ENCODE results near the gene CC2D1A.

CC2D1A gene

DNA sequence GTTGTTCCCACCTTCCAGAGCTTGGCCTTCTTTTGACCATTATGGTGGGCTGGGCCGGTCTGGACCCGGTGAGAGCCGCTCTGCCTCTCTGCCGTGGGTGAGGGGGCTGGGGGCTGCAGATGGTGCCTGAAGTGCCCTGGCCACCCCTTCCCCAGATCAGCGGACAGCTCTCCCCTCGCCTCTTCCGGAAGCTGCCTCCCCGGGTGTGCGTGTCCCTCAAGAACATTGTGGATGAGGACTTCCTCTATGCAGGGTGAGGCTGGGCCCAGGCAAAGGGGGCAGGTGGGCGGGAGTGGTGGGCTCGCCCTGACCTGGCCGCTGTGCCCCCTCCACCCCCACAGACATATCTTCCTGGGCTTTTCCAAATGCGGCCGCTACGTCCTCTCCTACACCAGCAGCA lies 48.2 kb downstream of the CC2D1A start:
- TF ChIP-seq, protein P1, sequence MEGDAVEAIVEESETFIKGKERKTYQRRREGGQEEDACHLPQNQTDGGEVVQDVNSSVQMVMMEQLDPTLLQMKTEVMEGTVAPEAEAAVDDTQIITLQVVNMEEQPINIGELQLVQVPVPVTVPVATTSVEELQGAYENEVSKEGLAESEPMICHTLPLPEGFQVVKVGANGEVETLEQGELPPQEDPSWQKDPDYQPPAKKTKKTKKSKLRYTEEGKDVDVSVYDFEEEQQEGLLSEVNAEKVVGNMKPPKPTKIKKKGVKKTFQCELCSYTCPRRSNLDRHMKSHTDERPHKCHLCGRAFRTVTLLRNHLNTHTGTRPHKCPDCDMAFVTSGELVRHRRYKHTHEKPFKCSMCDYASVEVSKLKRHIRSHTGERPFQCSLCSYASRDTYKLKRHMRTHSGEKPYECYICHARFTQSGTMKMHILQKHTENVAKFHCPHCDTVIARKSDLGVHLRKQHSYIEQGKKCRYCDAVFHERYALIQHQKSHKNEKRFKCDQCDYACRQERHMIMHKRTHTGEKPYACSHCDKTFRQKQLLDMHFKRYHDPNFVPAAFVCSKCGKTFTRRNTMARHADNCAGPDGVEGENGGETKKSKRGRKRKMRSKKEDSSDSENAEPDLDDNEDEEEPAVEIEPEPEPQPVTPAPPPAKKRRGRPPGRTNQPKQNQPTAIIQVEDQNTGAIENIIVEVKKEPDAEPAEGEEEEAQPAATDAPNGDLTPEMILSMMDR (IDR thresholded peaks at IDR 0.05; ENCODE audit: extremely low read depth, insufficient read depth, missing control alignments), result no peak
- in situ Hi-C loops (cut with MboI; ENCODE audit: low pct_unique_long_range_greater_than_20kb, low sequenced_read_pairs, unreplicated experiment), result no loop called here
- DNase-seq (ENCODE audit: low spot score), result no peak

- DNase-seq (ENCODE audit: low spot score), result no peak
- in situ Hi-C loops (cut with MboI; ENCODE audit: low pct_unique_long_range_greater_than_20kb, low sequenced_read_pairs, unreplicated experiment), result no loop called here
- TF ChIP-seq, protein P1 (IDR thresholded peaks at IDR 0.05; ENCODE audit: extremely low read depth, insufficient read depth, missing control alignments), result no peak
These were observed 49.8 kb downstream of the CC2D1A start for GRCh38 chr19:13955662-13956364.

GRCh38 chr19:13956365-13956744 lies 50.4 kb downstream of the CC2D1A start:
- in situ Hi-C loops (cut with MboI; ENCODE audit: low pct_unique_long_range_greater_than_20kb, low sequenced_read_pairs, unreplicated experiment), result no loop called here
- DNase-seq (ENCODE audit: low spot score), result no peak
- TF ChIP-seq, protein P1 (IDR thresholded peaks at IDR 0.05; ENCODE audit: extremely low read depth, insufficient read depth, missing control alignments), result no peak

GRCh38 chr19:13957051-13957450 lies 51.0 kb downstream of the CC2D1A start:
- in situ Hi-C loops (cut with MboI; ENCODE audit: low pct_unique_long_range_greater_than_20kb, low sequenced_read_pairs, unreplicated experiment), result no loop called here
- TF ChIP-seq, protein P1 (IDR thresholded peaks at IDR 0.05; ENCODE audit: extremely low read depth, insufficient read depth, missing control alignments), result no peak
- no peak for DNase-seq (ENCODE audit: low spot score)

DNA sequence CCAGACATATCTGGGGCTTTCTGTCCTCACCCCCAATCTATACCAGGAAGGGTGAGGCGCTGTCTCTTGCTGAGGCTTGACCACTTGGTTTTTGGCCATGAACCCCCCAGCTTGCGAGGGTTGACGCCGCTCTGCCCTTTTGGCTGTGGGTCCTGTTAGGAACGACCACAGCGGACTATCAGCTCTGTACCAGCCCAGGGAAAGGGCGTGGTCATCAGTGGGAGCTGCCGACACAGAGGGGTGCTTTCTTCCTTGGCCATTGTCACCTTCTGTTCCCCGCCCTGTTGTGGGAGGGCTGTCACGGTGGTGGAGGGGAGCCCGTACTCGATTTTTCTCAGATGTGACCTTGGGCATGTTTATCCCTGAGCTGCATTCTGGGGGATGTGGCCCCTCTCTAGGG lies 52.0 kb downstream of the CC2D1A start:
- in situ Hi-C loops (cut with MboI; ENCODE audit: low pct_unique_long_range_greater_than_20kb, low sequenced_read_pairs, unreplicated experiment), result no loop called here
- TF ChIP-seq, protein P1 (IDR thresholded peaks at IDR 0.05; ENCODE audit: extremely low read depth, insufficient read depth, missing control alignments), result no peak
- DNase-seq (ENCODE audit: low spot score), result no peak

- no peak for DNase-seq (ENCODE audit: low spot score)
- in situ Hi-C loops (cut with MboI; ENCODE audit: low pct_unique_long_range_greater_than_20kb, low sequenced_read_pairs, unreplicated experiment), result no loop called here
- TF ChIP-seq, protein P1 (IDR thresholded peaks at IDR 0.05; ENCODE audit: extremely low read depth, insufficient read depth, missing control alignments), result no peak
These were observed 53.4 kb downstream of the CC2D1A start for GRCh38 chr19:13959141-13959961.

Measured in GM13977 (cell line).